HL-60 (cell line): ENCODE data around the gene NRXN3.

Experiments used
- DNase-seq, 2 experiments: peaks; one replicate each; pipeline ENCODE4 v3.0.0-alpha.2; 2010 to 2020; ENCODE audit warnings: low read depth in 1 of 2, low spot score in 1 of 2
- H3K27ac ChIP-seq: fragments of 250-450 bp; sonication (Bioruptor Pico); replicated peaks from 2 replicates; pipeline ENCODE4 v1.5.1; 2020; ENCODE audit warnings: mild to moderate bottlenecking, moderate library complexity
- H3K27me3 ChIP-seq: fragments of 250-450 bp; sonication (Bioruptor Pico); 2 replicates; pipeline ENCODE4 v1.5.1; 2021; ENCODE audit warnings: mild to moderate bottlenecking, moderate library complexity; ENCODE audit not compliant: insufficient read depth, poor library complexity, severe bottlenecking
- H3K4me3 ChIP-seq: replicated peaks from 2 replicates; pipeline ENCODE4 v1.5.1; 2011; ENCODE audit warnings: mild to moderate bottlenecking, control low read depth, low read length; ENCODE audit not compliant: insufficient read depth
- CTCF ChIP-seq: IDR thresholded peaks from one replicate; pipeline ENCODE4 v1.5.1; 2011; ENCODE audit warnings: low read length, control low read depth, inconsistent platforms; ENCODE audit not compliant: insufficient read depth
- GABPA ChIP-seq: IDR thresholded peaks from 2 replicates; pipeline ENCODE4 v1.6.1; 2012; ENCODE audit warnings: low read depth
- POLR2AphosphoS5 ChIP-seq: IDR thresholded peaks from 2 replicates; pipeline ENCODE4 v1.6.1; 2012; ENCODE audit warnings: low read depth
- SPI1 ChIP-seq: IDR thresholded peaks from 2 replicates; pipeline ENCODE4 v1.6.1; 2012; ENCODE audit warnings: low read depth, mild to moderate bottlenecking, borderline replicate concordance
- TF ChIP-seq, protein P1 (sequence below): IDR thresholded peaks from 2 replicates; pipeline ENCODE4 v1.6.1; 2012; ENCODE audit warnings: low read depth; ENCODE audit not compliant: insufficient replicate concordance

NRXN3 gene

GRCh38 chr14:79418649-79419415, 1248.7 kb downstream of the NRXN3 start:
- TF ChIP-seq, protein P1, sequence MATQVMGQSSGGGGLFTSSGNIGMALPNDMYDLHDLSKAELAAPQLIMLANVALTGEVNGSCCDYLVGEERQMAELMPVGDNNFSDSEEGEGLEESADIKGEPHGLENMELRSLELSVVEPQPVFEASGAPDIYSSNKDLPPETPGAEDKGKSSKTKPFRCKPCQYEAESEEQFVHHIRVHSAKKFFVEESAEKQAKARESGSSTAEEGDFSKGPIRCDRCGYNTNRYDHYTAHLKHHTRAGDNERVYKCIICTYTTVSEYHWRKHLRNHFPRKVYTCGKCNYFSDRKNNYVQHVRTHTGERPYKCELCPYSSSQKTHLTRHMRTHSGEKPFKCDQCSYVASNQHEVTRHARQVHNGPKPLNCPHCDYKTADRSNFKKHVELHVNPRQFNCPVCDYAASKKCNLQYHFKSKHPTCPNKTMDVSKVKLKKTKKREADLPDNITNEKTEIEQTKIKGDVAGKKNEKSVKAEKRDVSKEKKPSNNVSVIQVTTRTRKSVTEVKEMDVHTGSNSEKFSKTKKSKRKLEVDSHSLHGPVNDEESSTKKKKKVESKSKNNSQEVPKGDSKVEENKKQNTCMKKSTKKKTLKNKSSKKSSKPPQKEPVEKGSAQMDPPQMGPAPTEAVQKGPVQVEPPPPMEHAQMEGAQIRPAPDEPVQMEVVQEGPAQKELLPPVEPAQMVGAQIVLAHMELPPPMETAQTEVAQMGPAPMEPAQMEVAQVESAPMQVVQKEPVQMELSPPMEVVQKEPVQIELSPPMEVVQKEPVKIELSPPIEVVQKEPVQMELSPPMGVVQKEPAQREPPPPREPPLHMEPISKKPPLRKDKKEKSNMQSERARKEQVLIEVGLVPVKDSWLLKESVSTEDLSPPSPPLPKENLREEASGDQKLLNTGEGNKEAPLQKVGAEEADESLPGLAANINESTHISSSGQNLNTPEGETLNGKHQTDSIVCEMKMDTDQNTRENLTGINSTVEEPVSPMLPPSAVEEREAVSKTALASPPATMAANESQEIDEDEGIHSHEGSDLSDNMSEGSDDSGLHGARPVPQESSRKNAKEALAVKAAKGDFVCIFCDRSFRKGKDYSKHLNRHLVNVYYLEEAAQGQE: no peak
- TF ChIP-seq SPI1: no peak
- TF ChIP-seq POLR2AphosphoS5: no peak
- no peak for TF ChIP-seq CTCF
- Histone ChIP-seq H3K27me3 (no peaks in the 10 kb centered on the region), H3K27ac (no peak overlapping the region), H3K4me3 (no peak overlapping the region)
- no peak for DNase-seq

DNA sequence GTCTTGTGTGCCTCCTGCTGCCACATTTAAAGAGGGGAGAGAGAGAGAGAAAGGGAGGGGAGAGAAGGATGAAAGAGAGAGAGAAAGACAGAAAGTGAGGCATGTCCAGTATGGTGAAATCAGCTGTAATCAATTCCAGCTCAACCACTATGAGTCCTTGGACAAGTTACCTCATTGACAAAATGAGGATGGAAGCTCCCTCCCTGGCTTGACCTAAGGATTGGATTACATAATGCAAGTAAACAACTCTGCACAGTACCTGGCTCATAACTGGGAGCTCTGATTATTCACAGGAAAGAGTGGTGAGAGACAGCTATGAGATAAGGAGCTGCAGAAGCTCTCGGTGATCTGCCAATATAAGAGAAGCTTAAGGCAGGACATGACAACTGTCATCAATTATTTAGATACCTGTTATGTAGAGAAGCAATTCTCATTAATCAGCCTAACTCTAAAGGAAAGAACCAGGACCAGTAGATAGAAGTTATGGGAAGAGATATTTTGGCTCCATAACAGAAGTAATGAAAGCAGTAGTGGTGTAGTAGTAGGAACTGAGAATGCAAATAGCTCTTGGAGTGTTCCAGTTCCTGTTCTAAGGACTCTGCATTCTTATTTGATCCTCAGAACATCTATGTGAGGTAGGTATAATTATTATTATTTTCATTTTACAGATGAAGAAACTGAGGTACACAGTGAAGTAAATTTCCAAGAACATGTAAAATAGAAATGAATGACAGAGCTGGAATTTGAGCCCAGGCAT, 1249.6 kb downstream of the NRXN3 start:
- TF ChIP-seq GABPA: no peak
- TF ChIP-seq CTCF: no peak
- TF ChIP-seq, protein P1: no peak
- TF ChIP-seq SPI1: no peak
- TF ChIP-seq POLR2AphosphoS5: no peak
- H3K27ac ChIP-seq: no peak overlapping the region
- DNase-seq: no peak
- no peak overlapping the region for H3K4me3 ChIP-seq
- H3K27me3 ChIP-seq: no peaks in the 10 kb centered on the region

- no peak overlapping the region for H3K4me3 ChIP-seq
- no peak for TF ChIP-seq CTCF
- no peak for TF ChIP-seq SPI1
- TF ChIP-seq GABPA: no peak
- TF ChIP-seq, protein P1: no peak
- no peak for TF ChIP-seq POLR2AphosphoS5
- no peak for DNase-seq
- no peaks in the 10 kb centered on the region for H3K27me3 ChIP-seq
- H3K27ac ChIP-seq: no peak overlapping the region
These were observed 1250.6 kb downstream of the NRXN3 start for GRCh38 chr14:79420725-79421124.
